Stimulated activated CD4-positive, alpha-beta T cell treated with anti-CD3 and anti-CD28 coated beads, Interleukin-12 subunit alpha, Interleukin-12 subunit beta, amount 100 ng/mL, for 24 hours (primary cell): ENCODE results near the gene MAP2K6.

Source experiments
- DNase-seq, 2 experiments: peaks; one replicate each; pipeline ENCODE4 v3.0.0-alpha.2; 2020; ENCODE audit warnings: low read depth in 2 of 2

Gene MAP2K6

DNA sequence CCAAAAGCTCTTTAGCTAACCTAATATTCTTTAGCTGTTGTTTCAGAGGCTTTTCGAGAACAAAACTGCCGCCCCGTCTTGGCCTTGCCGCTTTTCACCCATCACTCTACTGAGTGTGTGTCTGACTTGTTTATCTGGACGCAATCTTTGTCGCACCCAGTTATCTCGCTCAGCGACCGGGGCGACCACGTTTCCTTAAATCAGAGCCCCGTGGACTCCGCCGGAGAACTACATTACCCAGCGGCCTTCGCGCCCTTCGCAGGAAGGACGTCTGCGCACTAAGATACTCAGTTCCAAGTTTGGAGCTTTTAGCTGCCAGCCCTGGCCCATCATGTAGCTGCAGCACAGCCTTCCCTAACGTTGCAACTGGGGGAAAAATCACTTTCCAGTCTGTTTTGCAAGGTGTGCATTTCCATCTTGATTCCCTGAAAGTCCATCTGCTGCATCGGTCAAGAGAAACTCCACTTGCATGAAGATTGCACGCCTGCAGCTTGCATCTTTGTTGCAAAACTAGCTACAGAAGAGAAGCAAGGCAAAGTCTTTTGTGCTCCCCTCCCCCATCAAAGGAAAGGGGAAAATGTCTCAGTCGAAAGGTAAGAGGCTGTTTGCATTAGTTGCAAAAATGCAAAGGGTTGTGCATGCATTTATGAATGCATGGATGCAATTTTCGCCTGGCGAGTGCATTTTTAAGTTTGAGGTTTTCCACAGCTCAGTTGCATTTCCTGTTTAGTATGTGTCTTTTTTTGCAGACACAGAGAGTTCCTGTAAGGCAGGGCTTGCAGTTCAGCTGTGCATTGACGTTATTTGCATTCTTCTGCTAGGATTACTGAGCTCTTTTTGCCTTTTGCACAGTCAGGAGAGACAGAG, at the start of gene MAP2K6:
MAP2K6 (plus strand) TSS at position 290 of the 867 bp plus-strand sequence; CDS start at position 578, 288 bp downstream.
- peak; percentile 70 to 78 for DNase-seq

- no peak for DNase-seq
Observed at GRCh38 chr17:69367298-69367697, 47.2 kb upstream of the MAP2K6 start.

DNA sequence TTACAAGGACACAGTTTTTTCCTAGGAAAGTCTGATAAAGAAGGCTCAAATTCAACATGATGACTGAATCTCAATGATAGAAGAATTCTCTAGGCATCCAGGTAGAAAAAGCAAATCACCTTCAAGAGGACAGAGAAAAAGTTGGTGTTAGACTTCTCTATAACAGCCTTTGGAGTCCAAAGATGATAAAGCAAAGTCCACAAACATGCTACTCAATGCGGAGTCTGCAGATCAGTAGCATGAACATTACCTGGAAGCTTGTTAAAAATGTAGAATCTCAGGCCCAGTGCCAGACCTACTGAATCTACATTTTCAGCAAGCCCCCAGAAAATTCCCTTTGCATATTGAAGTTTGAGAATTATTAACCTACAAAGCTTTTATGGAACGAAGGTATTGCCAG, 41.4 kb upstream of the MAP2K6 start:
- DNase-seq, result no peak

DNA sequence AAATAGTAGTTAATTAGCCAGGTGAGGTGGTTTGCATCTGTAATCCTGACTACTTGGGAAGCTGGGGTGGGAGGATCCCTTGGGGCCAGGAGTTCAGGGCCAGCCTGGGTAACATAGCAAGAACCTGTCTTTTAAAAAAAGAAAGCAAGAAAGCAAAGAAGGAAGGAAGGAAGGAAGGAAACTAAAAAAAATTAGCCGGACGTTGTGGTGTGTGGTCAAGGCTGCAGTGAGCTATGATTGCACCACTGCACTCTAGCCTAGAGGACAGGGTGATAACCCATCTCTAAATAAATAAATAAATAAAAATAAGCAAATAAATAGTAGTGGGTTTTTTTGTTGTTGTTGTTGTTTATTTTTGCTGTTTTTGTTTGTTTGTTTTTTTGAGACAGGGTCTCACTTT, 39.3 kb upstream of the MAP2K6 start:
- no peak for DNase-seq

- no peak for DNase-seq
Observed at GRCh38 chr17:69388822-69389442, 25.6 kb upstream of the MAP2K6 start.

GRCh38 chr17:69390795-69391501, 23.5 kb upstream of the MAP2K6 start:
- no peak for DNase-seq

DNA sequence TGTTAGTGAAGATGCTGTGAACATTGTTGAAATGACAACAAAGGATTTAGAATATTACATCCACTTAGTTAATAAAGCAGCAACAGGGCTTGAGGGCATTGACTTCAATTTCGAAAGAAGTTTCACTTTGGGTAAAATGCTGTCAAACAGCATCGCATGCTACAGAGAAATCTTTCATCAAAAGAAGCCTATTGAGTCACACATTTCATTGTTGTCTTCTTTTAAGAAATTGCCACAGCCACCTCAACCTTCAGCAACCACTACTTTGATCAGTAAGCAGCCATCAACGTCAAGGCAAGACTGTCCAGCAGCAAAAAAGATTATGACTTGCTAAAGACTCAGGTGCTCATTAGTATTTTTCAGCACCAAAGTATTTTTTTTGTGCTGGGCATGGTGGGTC, 13.2 kb upstream of the MAP2K6 start:
- no peak for DNase-seq

- DNase-seq, result no peak
Observed at GRCh38 chr17:69402052-69402451, 12.4 kb upstream of the MAP2K6 start.

DNA sequence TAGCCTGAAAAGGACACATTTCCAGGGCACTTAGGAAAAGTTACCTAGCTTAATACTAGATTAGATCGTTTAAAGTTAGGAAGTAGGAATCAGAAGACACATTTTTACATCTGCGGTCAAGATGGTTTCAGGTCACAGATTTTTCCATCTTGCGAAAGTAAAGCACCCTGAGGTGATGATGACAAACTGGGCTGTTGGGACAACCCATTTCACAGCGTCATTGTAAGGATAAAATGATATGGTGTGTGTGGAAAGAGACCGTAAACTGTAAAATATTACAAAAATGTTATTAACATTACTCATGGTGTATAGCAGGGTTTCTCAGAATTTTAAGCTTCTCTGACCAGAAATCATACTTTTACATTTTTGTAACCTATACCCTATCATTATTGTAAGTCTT, 10.1 kb upstream of the MAP2K6 start:
- DNase-seq, result no peak

- no peak for DNase-seq
Observed at GRCh38 chr17:69405096-69405495, 9.4 kb upstream of the MAP2K6 start.

DNA sequence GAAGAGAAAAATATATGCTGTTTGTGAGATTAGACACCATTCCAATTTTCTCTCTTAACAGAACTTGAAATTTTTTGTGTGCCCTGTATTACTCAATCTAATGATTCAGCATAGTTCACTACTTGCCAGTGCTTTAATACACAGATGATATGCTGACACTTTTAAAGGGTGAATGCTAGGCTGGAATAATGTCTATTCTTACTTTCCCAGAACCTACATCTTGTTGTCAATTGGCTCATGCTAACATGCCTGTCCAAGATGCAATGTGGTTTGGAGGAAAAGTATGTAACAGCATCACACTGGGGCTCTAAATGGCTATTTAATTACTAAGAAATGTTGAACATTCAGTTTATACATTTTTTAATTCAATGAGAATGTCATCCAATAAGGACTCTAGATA, 7.6 kb upstream of the MAP2K6 start:
- no peak for DNase-seq

DNA sequence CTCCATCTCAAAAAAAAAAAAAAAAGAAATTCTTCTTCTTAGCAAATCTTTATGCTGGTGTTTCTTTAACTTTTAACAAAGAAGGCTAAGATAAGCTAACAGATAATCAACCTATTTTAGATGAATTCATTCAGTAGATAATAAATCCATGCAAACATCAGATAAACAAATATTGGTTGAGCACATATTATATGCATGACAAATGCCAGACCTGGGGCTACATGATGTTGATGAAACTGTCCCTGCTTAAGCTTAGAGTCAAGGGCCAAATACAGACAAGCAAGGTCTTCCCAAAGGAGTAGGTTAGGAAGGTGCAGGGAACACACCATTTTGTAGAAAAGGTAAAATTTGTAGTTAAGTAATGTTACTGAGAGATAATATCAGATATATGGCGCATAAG, 6.7 kb upstream of the MAP2K6 start:
- no peak for DNase-seq

- DNase-seq, result no peak
Observed at GRCh38 chr17:69410671-69411070, 3.8 kb upstream of the MAP2K6 start.

DNA sequence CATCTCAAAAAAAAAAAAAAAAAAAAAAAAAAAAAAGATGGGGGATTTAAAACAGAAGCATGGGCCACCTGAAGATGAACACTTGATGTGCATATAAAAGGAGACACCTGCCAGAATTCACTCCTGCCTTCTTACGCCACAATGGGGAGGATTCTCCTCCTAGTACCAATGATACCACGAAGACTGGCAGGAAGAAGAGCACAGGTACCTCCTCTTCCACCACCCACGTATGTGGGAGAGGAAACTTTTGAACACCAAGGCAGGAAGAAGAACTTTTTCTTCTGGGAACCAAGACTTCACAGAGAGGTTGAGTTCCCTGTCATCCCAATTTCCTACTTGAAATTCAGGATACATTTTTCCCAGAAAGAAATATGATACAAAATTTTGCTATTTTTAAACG, 2.7 kb upstream of the MAP2K6 start:
- no peak for DNase-seq

GRCh38 chr17:69412251-69412671, 2.2 kb upstream of the MAP2K6 start:
- no peak for DNase-seq

GRCh38 chr17:69415431-69415830, 934 bp downstream of the MAP2K6 start:
- DNase-seq, result no peak

- no peak for DNase-seq
Observed at GRCh38 chr17:69417545-69418483, 3.3 kb downstream of the MAP2K6 start.

- no peak for DNase-seq
Observed at GRCh38 chr17:69418535-69418934, 4.0 kb downstream of the MAP2K6 start.

DNA sequence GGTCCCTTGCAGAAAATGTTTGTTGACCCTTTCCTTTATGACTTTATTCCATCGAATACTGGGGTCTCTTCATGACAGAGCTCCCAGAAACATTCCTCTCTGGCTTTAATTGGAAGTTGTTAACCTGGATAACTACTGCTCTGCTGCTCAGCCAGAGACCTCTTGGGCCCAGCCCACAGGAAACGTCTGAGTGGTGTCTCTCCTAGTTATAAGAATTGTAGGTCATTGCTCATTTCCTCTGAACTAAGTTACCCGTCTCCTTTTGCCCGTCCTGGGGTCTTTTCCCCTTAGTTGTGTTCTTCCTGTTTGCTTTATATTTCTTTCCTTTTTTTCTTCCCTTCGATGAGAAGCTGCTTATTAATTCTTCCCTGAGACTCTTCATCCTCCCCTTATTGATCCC, 9.0 kb downstream of the MAP2K6 start:
- DNase-seq, result no peak

GRCh38 chr17:69424287-69425041, 10.0 kb downstream of the MAP2K6 start:
- no peak for DNase-seq

GRCh38 chr17:69425978-69426377, 11.5 kb downstream of the MAP2K6 start:
- no peak for DNase-seq
